K562 (cell line): ENCODE data around the gene FA2H. TPM values are rescaled to one million over a fixed set of nuclear protein-coding genes. Genes with fewer than 3 reads are reported as not detected.

Experiments used
- AFF4 ChIP-seq: sonication (generic); formaldehyde crosslinking; IDR thresholded peaks from 2 replicates; pipeline ENCODE4 v1.8.0; 2023; ENCODE audit warnings: mild to moderate bottlenecking, missing genetic modification reagents
- CTBP1 ChIP-seq: fragments of 450-650 bp; IDR thresholded peaks from 2 replicates; pipeline ENCODE4 v1.6.1; 2016; ENCODE audit warnings: borderline replicate concordance
- E2F3 ChIP-seq: fragments of 250-450 bp; sonication (Bioruptor Pico); IDR thresholded peaks from 2 replicates; pipeline ENCODE4 v1.4.0; 2020; ENCODE audit warnings: mild to moderate bottlenecking
- GATAD2B ChIP-seq: fragments of 450-650 bp; IDR thresholded peaks from 2 replicates; pipeline ENCODE4 v1.6.1; 2017; ENCODE audit warnings: mild to moderate bottlenecking, borderline replicate concordance
- HDAC8 ChIP-seq: fragments of 450-650 bp; IDR thresholded peaks from 2 replicates; pipeline ENCODE4 v1.6.1; 2016; ENCODE audit warnings: mild to moderate bottlenecking, missing genetic modification characterization, moderate library complexity, missing compliant biosample characterization
- HLTF ChIP-seq: fragments of 450-650 bp; IDR thresholded peaks from 2 replicates; pipeline ENCODE4 v1.6.1; 2016
- IFI16 ChIP-seq: fragments of 250-450 bp; sonication (Bioruptor Pico); IDR thresholded peaks from 2 replicates; pipeline ENCODE4 v2.1.2; 2022; ENCODE audit warnings: mild to moderate bottlenecking, inconsistent platforms
- LEF1 ChIP-seq: fragments of 450-650 bp; IDR thresholded peaks from 2 replicates; pipeline ENCODE4 v1.6.1; 2016; ENCODE audit warnings: mild to moderate bottlenecking
- MBD2 ChIP-seq: sonication (generic); IDR thresholded peaks from 2 replicates; pipeline ENCODE4 v1.6.1; 2016; ENCODE audit warnings: low read depth, borderline replicate concordance
- NFRKB ChIP-seq: fragments of 450-650 bp; IDR thresholded peaks from 2 replicates; pipeline ENCODE4 v1.6.1; 2016; ENCODE audit warnings: low read depth
- POLR2AphosphoS2 ChIP-seq: IDR thresholded peaks from 2 replicates; pipeline ENCODE4 v1.6.1; 2012; ENCODE audit warnings: low read length, improper control_type of control experiment
- POLR3G ChIP-seq: IDR thresholded peaks from 2 replicates; pipeline ENCODE4 v1.6.1; 2011; ENCODE audit not compliant: insufficient read length, insufficient replicate concordance; ENCODE audit errors: extremely low read depth
- RFX5 ChIP-seq: IDR thresholded peaks from 2 replicates; pipeline ENCODE4 v1.6.1; 2011; ENCODE audit warnings: low read depth, mild to moderate bottlenecking, improper control_type of control experiment, low read length
- SRSF9 ChIP-seq: fragments of 200-400 bp; formaldehyde crosslinking; IDR thresholded peaks from 2 replicates; pipeline ENCODE4 v1.6.1; 2017; ENCODE audit warnings: low read depth, low read length, borderline replicate concordance
- ZBTB12 ChIP-seq: fragments of 250-450 bp; sonication (Bioruptor Pico); IDR thresholded peaks from 2 replicates; pipeline ENCODE4 v1.4.0; 2020
- ZBTB17 ChIP-seq: fragments of 450-650 bp; formaldehyde crosslinking; IDR thresholded peaks from 2 replicates; pipeline ENCODE4 v1.4.0; 2020; ENCODE audit warnings: mild to moderate bottlenecking
- ZNF444 ChIP-seq: fragments of 250-450 bp; sonication (Bioruptor Pico); IDR thresholded peaks from 2 replicates; pipeline ENCODE4 v1.4.0; 2020; ENCODE audit warnings: mild to moderate bottlenecking, moderate library complexity
- ZNF699 ChIP-seq: fragments of 250-450 bp; sonication (Bioruptor Pico); IDR thresholded peaks from 2 replicates; pipeline ENCODE4 v1.8.0; 2021; ENCODE audit warnings: mild to moderate bottlenecking, moderate library complexity; ENCODE audit not compliant: insufficient replicate concordance
- ZNF785 ChIP-seq: fragments of 250-450 bp; sonication (Bioruptor Pico); IDR thresholded peaks from 2 replicates; pipeline ENCODE4 v1.4.0; 2020; ENCODE audit warnings: mild to moderate bottlenecking
- polyA plus RNA-seq, 8 experiments: library from polyadenylated mRNA; depleted of rRNA in 4 of 8; stranded (reverse) in 5 of 8; unstranded in 3 of 8; fragments of >200 nt; fragmentation: Nextera tagmentation in 2 of 8; fragmentation: Illumina TruSeq in 1 of 8; extraction: Ambion mirVana in 2 of 8; extraction: Trizol in 1 of 8; gene quantifications; 2 replicates each; pipeline versions ENCODE4 v1.2.1 to v1.2.3, GENCODE V29; 2011 to 2014; ENCODE audit warnings: inconsistent platforms in 1 of 8, missing spikeins in 1 of 8
- total RNA-seq, 7 experiments: library from RNA; depleted of rRNA in 6 of 7; stranded (reverse); fragments of >200 nt in 6 of 7; fragmentation: Illumina TruSeq in 2 of 7; extraction: Trizol in 2 of 7; gene quantifications; 2 replicates each; pipeline versions ENCODE4 v1.2.1 to v1.2.3, GENCODE V29; 2011 to 2021; ENCODE audit warnings: low replicate concordance in 1 of 7
- TF ChIP-seq, protein P1 (sequence below): fragments of 250-450 bp; sonication (Bioruptor Pico); IDR thresholded peaks from 2 replicates; pipeline ENCODE4 v1.4.0; 2020; ENCODE audit warnings: mild to moderate bottlenecking, moderate library complexity, borderline replicate concordance
- TF ChIP-seq, protein P2 (sequence below): sonication (generic); formaldehyde crosslinking; IDR thresholded peaks from 2 replicates; pipeline ENCODE4 v1.8.0; 2022; ENCODE audit warnings: missing genetic modification reagents, mild to moderate bottlenecking, moderate library complexity, borderline replicate concordance

The FA2H gene
- total and polyA plus RNA-seq, 9 of the 15 experiments (the other 6 are each of a cell fraction or from before 2014, with no cell fraction given) = not detected

GRCh38 chr16:74700438-74701225 is 74.0 kb downstream of the FA2H start, which contains the start of gene MLKL (continued):
- TF ChIP-seq GATAD2B (no peak), ZBTB12 (CRISPR knock-in tag) (no peak), LEF1 (peak; percentile 57; the same call in 1 of the 2 replicates), SRSF9 (no peak), POLR2AphosphoS2 (no peak), RFX5 (no peak), HDAC8 (tag) (no peak), IFI16 (CRISPR knock-in tag) (no peak), ZNF699 (CRISPR knock-in tag) (no peak), POLR3G (no peak), E2F3 (CRISPR knock-in tag) (peak; percentile 37; the same call in 1 of the 2 replicates), ZBTB17 (CRISPR knock-in tag) (0 out of 2 replicates have a peak, but pooled peaks have one; percentile 26), CTBP1 (no peak; the same call in 1 of the 2 replicates), NFRKB (0 out of 2 replicates have a peak, but pooled peaks have one; percentile 47), MBD2 (0 out of 2 replicates have a peak, but pooled peaks have one; percentile 16), HLTF (no peak), ZNF444 (CRISPR knock-in tag) (no peak), AFF4 (CRISPR knock-in tag) (no peak), ZNF785 (no peak)
- TF ChIP-seq, protein P1, sequence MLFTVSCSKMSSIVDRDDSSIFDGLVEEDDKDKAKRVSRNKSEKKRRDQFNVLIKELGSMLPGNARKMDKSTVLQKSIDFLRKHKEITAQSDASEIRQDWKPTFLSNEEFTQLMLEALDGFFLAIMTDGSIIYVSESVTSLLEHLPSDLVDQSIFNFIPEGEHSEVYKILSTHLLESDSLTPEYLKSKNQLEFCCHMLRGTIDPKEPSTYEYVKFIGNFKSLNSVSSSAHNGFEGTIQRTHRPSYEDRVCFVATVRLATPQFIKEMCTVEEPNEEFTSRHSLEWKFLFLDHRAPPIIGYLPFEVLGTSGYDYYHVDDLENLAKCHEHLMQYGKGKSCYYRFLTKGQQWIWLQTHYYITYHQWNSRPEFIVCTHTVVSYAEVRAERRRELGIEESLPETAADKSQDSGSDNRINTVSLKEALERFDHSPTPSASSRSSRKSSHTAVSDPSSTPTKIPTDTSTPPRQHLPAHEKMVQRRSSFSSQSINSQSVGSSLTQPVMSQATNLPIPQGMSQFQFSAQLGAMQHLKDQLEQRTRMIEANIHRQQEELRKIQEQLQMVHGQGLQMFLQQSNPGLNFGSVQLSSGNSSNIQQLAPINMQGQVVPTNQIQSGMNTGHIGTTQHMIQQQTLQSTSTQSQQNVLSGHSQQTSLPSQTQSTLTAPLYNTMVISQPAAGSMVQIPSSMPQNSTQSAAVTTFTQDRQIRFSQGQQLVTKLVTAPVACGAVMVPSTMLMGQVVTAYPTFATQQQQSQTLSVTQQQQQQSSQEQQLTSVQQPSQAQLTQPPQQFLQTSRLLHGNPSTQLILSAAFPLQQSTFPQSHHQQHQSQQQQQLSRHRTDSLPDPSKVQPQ (CRISPR knock-in tag) = no peak
- TF ChIP-seq, protein P2, sequence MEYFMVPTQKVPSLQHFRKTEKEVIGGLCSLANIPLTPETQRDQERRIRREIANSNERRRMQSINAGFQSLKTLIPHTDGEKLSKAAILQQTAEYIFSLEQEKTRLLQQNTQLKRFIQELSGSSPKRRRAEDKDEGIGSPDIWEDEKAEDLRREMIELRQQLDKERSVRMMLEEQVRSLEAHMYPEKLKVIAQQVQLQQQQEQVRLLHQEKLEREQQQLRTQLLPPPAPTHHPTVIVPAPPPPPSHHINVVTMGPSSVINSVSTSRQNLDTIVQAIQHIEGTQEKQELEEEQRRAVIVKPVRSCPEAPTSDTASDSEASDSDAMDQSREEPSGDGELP (CRISPR knock-in tag) = peak; percentile 58
